ENCODE data around the gene POGLUT2. TPM values are rescaled to one million over a fixed set of nuclear protein-coding genes. Genes with fewer than 3 reads are reported as not detected.

POGLUT2 gene
- total and polyA plus RNA-seq, 7 experiments from 2014 or later: 0.19 to 10.4 (median 0.40) TPM; not detected in 2

- Mint-ChIP-seq H3K9me3 (peaks cover 0 to 45% (median 22%) of the 10 kb centered on the region in 11 donors), H3K27me3 (peaks cover 40 to 65% (median 53%) of the 10 kb centered on the region in 5 donors), H3K36me3 (peaks cover 3 to 18% (median 8%) of the 10 kb centered on the region in 5 donors), H3K4me1 (peaks cover 0 to 28% (median 0%) of the 10 kb centered on the region in 7 donors), H3K4me3 (no peak overlapping the region), H3K27ac (no peak overlapping the region)
- Histone ChIP-seq H3K36me3 (ENCODE audit: control insufficient read depth in 2 of 3, insufficient read depth in 3 of 3, low read length in 3 of 3) (no peaks in the 10 kb centered on the region), H3K27ac (ENCODE audit: low read depth, low read length) (no peak overlapping the region), H3K4me1 (ENCODE audit: control insufficient read depth in 2 of 2, insufficient read depth in 2 of 2, low read length in 2 of 2) (no peaks in the 10 kb centered on the region), H3K9me3 (ENCODE audit: control insufficient read depth in 2 of 3, low read length in 3 of 3) (peaks cover 0 to 5% (median 0%) of the 10 kb centered on the region in 3 experiments), H3K27me3 (ENCODE audit: control insufficient read depth in 2 of 2, insufficient read depth in 2 of 2, low read length in 2 of 2) (no peaks in the 10 kb centered on the region), H3K4me3 (ENCODE audit: low read length) (no peak overlapping the region)
- DNase-seq (no peak), ATAC-seq (no peak)
- intact Hi-C loops (cut with micrococcal nuclease): no loop called here
- POLR2A ChIA-PET: no interaction called here
- CTCF ChIA-PET: no interaction called here
Observed at GRCh38 chr13:102742101-102742500, 56.7 kb downstream of the POGLUT2 start.

Other genes starting within 250 kb of the POGLUT2 start
- 100 to 1,000 TPM in 4 of 5 experiments, 10 to 100 TPM in 1; 92.1 to 158 (median 119) TPM for gene TPP2, start 202.0 kb downstream of the POGLUT2 start, total RNA-seq
- 10 to 100 TPM; 49.4 to 63.5 TPM for gene TPP2, start 202.0 kb downstream of the POGLUT2 start, polyA plus RNA-seq
- gene METTL21C, start 103.9 kb downstream of the POGLUT2 start, total RNA-seq: not detected
- not detected for gene METTL21C, start 103.9 kb downstream of the POGLUT2 start, polyA plus RNA-seq
- 10 to 100 TPM in 1 of 5 experiments, 1 to 10 TPM in 4; 3.7 to 30.8 (median 8.3) TPM for gene TEX30, start 25.2 kb downstream of the POGLUT2 start, total RNA-seq
- gene TEX30, start 25.2 kb downstream of the POGLUT2 start, polyA plus RNA-seq: 10 to 100 TPM; 17.8 to 20.4 TPM
- 10 to 100 TPM in 1 of 5 experiments, 1 to 10 TPM in 4; 3.7 to 31.2 (median 4.9) TPM for gene BIVM, start 143 bp upstream of the POGLUT2 start, total RNA-seq
- gene BIVM, start 143 bp upstream of the POGLUT2 start, polyA plus RNA-seq: 1 to 10 TPM; 2.6 to 4.0 TPM
- 100 to 1,000 TPM in 3 of 5 experiments, 10 to 100 TPM in 2; 79.6 to 158 (median 123) TPM for gene ERCC5, start 47.1 kb upstream of the POGLUT2 start, total RNA-seq
- 10 to 100 TPM; 48.6 to 62.9 TPM for gene ERCC5, start 47.1 kb upstream of the POGLUT2 start, polyA plus RNA-seq

Measured in naive thymus-derived CD4-positive, alpha-beta T cell (primary cell).